Smooth muscle cell (in vitro differentiated cells): ENCODE results near the gene NHSL1. TPM values are rescaled to one million over a fixed set of nuclear protein-coding genes. Genes with fewer than 3 reads are reported as not detected.

Experiments used
- DNase-seq: peaks from one replicate; lab custom pipeline; 2025; ENCODE audit not compliant: unreplicated experiment; lab: John Stamatoyannopoulos, UW
- H2AFZ ChIP-seq: fragments of 200-600 bp; sonication (generic); 2 replicates; pipeline ENCODE4 v1.6.0; 2016; ENCODE audit warnings: antibody characterized with exemption, low read depth, mild to moderate bottlenecking
- H3F3A ChIP-seq: fragments of 200-600 bp; sonication (generic); 2 replicates; pipeline ENCODE4 v1.6.0; 2017; ENCODE audit warnings: antibody characterized with exemption, low read depth
- H3K27ac ChIP-seq: fragments of 200-600 bp; sonication (generic); 2 replicates; pipeline ENCODE4 v1.5.1; 2016; ENCODE audit warnings: low read depth, mild to moderate bottlenecking
- H3K27me3 ChIP-seq: fragments of 200-600 bp; sonication (generic); 2 replicates; pipeline ENCODE4 v1.6.1; 2016; ENCODE audit warnings: low read depth, mild to moderate bottlenecking
- H3K36me3 ChIP-seq: fragments of 200-600 bp; sonication (generic); 2 replicates; pipeline ENCODE4 v1.5.1; 2016; ENCODE audit warnings: low read depth
- H3K4me1 ChIP-seq: fragments of 200-600 bp; sonication (generic); 2 replicates; pipeline ENCODE4 v1.5.1; 2016; ENCODE audit warnings: low read depth
- H3K4me2 ChIP-seq: fragments of 200-600 bp; sonication (generic); 2 replicates; pipeline ENCODE4 v1.6.0; 2016; ENCODE audit warnings: mild to moderate bottlenecking
- H3K4me3 ChIP-seq: fragments of 200-600 bp; sonication (generic); 2 replicates; pipeline ENCODE4 v1.5.1; 2016; ENCODE audit warnings: mild to moderate bottlenecking
- H3K79me2 ChIP-seq: fragments of 200-600 bp; sonication (generic); 2 replicates; pipeline ENCODE4 v1.6.0; 2016; ENCODE audit warnings: low read depth, mild to moderate bottlenecking
- H3K9ac ChIP-seq: fragments of 200-600 bp; sonication (generic); 2 replicates; pipeline ENCODE4 v1.6.0; 2016; ENCODE audit warnings: low read depth
- H3K9me3 ChIP-seq: fragments of 200-600 bp; sonication (generic); replicated peaks from 2 replicates; pipeline ENCODE4 v1.5.1; 2016; ENCODE audit warnings: low read depth
- H4K20me1 ChIP-seq: fragments of 200-600 bp; sonication (generic); 2 replicates; pipeline ENCODE4 v1.6.0; 2016; ENCODE audit warnings: low read depth
- CTCF ChIP-seq: fragments of 200-600 bp; sonication (generic); IDR thresholded peaks from 2 replicates; pipeline ENCODE4 v1.5.1; 2017; ENCODE audit warnings: borderline replicate concordance, mild to moderate bottlenecking, antibody characterized with exemption; ENCODE audit not compliant: insufficient read depth, poor library complexity, severe bottlenecking
- WGBS: methylation state at CpG from one replicate; pipeline ENCODE4 v1.1.7; 2016; ENCODE audit warnings: low lambda C conversion rate; 5-methylcytosine and 5-hydroxymethylcytosine counted together
- polyA plus RNA-seq: library from polyadenylated mRNA; unstranded; fragments of >200 nt; fragmentation: Nextera tagmentation; extraction: Ambion mirVana; gene quantifications from 2 replicates; pipeline ENCODE4 v1.2.1, GENCODE V29; 2016
- total RNA-seq: library from RNA; depleted of rRNA; stranded (reverse); fragments of >200 nt; gene quantifications from 2 replicates; pipeline ENCODE4 v1.2.3, GENCODE V29; 2014

Gene NHSL1
- total and polyA plus RNA-seq, 2 experiments from 2014 or later: 6.6 to 7.2 TPM

- H3K9ac ChIP-seq: no peak overlapping the region
- H3K36me3 ChIP-seq: no peaks in the 10 kb centered on the region
- 88% methylated on average over 5 of the region's 5 CpGs for WGBS
- H3K4me3 ChIP-seq: no peak overlapping the region
- no peaks in the 10 kb centered on the region for H3F3A ChIP-seq
- H3K79me2 ChIP-seq: no peaks in the 10 kb centered on the region
- H3K27me3 ChIP-seq: no peaks in the 10 kb centered on the region
- H3K27ac ChIP-seq: no peak overlapping the region
- H2AFZ ChIP-seq: no peak overlapping the region
- no peaks in the 10 kb centered on the region for H3K4me1 ChIP-seq
- H4K20me1 ChIP-seq: no peaks in the 10 kb centered on the region
- no peak overlapping the region for H3K4me2 ChIP-seq
- no peak for DNase-seq
- no peaks in the 10 kb centered on the region for H3K9me3 ChIP-seq
- TF ChIP-seq CTCF: no peak
Measured at GRCh38 chr6:138389551-138389950, 109.7 kb downstream of the NHSL1 start.

GRCh38 chr6:138387577-138388368 is 111.5 kb downstream of the NHSL1 start:
- no peak for DNase-seq
- no peaks in the 10 kb centered on the region for H3K36me3 ChIP-seq
- no peak overlapping the region for H3K4me2 ChIP-seq
- no peaks in the 10 kb centered on the region for H3K9me3 ChIP-seq
- no peak for TF ChIP-seq CTCF
- H3K27ac ChIP-seq: no peak overlapping the region
- H3K4me3 ChIP-seq: no peak overlapping the region
- H4K20me1 ChIP-seq: no peaks in the 10 kb centered on the region
- H2AFZ ChIP-seq: no peak overlapping the region
- H3K27me3 ChIP-seq: no peaks in the 10 kb centered on the region
- 89% methylated on average over 8 of the region's 8 CpGs for WGBS
- no peaks in the 10 kb centered on the region for H3K4me1 ChIP-seq
- no peak overlapping the region for H3K9ac ChIP-seq
- no peaks in the 10 kb centered on the region for H3F3A ChIP-seq
- H3K79me2 ChIP-seq: no peaks in the 10 kb centered on the region

- Histone ChIP-seq H4K20me1 (no peaks in the 10 kb centered on the region), H3K36me3 (no peaks in the 10 kb centered on the region), H3K9me3 (no peaks in the 10 kb centered on the region), H3F3A (no peaks in the 10 kb centered on the region), H3K9ac (no peak overlapping the region), H3K27me3 (no peaks in the 10 kb centered on the region), H3K79me2 (no peaks in the 10 kb centered on the region), H3K27ac (no peak overlapping the region), H3K4me1 (no peaks in the 10 kb centered on the region), H3K4me2 (no peak overlapping the region), H3K4me3 (no peak overlapping the region), H2AFZ (no peak overlapping the region)
- DNase-seq: no peak
- TF ChIP-seq CTCF: no peak
- WGBS: 86% methylated on average over 3 of the region's 3 CpGs
Measured at GRCh38 chr6:138386897-138387296, 112.4 kb downstream of the NHSL1 start.

- 61% methylated on average over 3 of the region's 3 CpGs for WGBS
- TF ChIP-seq CTCF: no peak
Measured at GRCh38 chr6:138383776-138384175, 115.5 kb downstream of the NHSL1 start.

More at GRCh38 chr6:138383776-138384175, 115.5 kb downstream of the NHSL1 start:
- Histone ChIP-seq H3K36me3 (no peaks in the 10 kb centered on the region), H3K4me1 (no peaks in the 10 kb centered on the region), H4K20me1 (no peaks in the 10 kb centered on the region), H2AFZ (no peak overlapping the region), H3K79me2 (no peaks in the 10 kb centered on the region), H3K9ac (no peak overlapping the region), H3K4me3 (no peak overlapping the region), H3K4me2 (no peak overlapping the region), H3F3A (no peaks in the 10 kb centered on the region), H3K27ac (no peak overlapping the region), H3K27me3 (no peaks in the 10 kb centered on the region), H3K9me3 (no peaks in the 10 kb centered on the region)
- DNase-seq: no peak
